HG02571 (cell line): ENCODE results near the gene PGM1.

ENCODE experiments used
- ATAC-seq: cut with Tn5 transposase; IDR thresholded peaks from one replicate; pipeline ENCODE4 v1.9.1; 2021; ENCODE audit warnings: mild to moderate bottlenecking, moderate library complexity; ENCODE audit not compliant: unreplicated experiment

The PGM1 gene

GRCh38 chr1:63600248-63600647 lies 7.0 kb downstream of the PGM1 start:
- ATAC-seq = no peak

DNA sequence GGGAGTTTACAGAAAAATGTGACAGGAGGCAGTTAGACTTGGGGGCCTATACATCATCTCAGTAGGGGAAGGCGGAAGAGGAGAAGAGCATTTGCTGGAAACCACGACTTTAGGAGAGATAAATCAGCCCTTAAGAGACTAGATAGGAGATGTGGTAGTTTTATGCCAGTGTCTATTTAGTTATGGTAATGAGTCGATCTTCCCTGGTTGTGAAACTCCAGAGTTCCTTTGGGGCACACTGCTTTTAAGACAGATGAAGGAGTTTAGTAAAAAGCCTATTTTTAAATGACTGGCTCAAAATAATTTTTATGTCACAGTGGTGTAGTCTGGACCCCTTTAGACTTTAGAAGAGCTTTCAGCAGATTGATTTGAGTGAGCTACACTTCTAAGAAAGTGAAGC lies 7.8 kb downstream of the PGM1 start:
- ATAC-seq = no peak

GRCh38 chr1:63601463-63601862 lies 8.3 kb downstream of the PGM1 start:
- no peak for ATAC-seq

GRCh38 chr1:63601912-63602311 lies 8.7 kb downstream of the PGM1 start:
- no peak for ATAC-seq

DNA sequence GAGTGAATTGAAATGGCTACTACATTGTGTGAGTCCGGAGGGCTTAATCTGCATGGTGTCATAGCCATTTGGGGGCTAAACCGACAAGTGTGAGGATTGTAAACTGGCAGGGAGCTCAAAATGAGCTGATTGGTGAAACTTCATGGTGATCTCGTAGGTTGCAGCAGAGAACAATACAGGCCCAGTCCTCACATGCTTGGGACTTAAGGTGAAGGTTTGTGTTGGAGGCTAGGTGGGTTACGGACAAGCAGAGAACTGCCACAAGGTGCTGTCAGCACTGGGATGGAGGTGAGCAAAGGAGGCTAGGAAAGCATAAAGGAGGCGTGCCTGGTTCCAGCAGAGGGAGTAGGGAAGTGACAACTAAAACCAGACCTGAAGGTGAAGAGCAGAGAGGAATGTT lies 9.4 kb downstream of the PGM1 start:
- no peak for ATAC-seq

GRCh38 chr1:63603810-63604209 lies 10.6 kb downstream of the PGM1 start:
- ATAC-seq = no peak

DNA sequence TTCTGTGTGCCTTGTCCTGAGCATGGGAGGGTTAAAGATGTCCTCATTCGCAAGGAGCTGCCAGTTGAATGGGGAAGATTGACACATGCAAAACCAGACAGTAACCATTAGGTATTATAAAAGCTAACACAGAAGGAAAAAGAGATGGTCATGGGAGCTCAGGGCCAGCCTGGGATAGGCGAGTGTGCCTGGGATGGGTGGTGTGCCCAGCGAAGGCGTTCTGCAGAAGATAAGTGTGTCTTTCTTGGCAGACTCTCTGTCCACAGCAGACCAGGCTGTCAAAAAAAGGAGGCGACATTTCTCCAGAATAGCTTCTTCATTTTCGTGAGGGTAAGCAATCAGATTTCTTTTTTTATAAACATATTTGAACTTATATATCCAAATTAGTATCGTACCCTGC lies 14.1 kb downstream of the PGM1 start:
- no peak for ATAC-seq

DNA sequence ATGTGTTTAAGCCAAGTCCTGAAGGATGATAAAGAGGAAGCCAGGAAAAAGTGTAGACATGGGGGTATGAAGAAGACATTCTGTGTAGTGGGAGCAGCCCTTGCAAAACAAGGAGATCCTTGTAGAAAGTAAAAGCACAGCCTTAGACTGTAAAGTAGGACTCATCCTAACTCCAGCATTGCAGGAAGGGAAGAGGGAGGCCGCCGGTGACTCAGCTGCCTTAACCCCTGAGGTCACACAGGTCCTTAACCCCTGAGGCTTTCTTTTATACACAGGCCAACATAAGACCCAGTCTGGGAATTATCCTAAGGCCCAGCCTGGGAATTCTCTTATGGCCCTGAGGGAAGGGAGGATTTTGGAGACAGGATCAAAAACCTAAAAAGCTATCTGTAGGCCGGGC lies 18.0 kb downstream of the PGM1 start:
- ATAC-seq = no peak

DNA sequence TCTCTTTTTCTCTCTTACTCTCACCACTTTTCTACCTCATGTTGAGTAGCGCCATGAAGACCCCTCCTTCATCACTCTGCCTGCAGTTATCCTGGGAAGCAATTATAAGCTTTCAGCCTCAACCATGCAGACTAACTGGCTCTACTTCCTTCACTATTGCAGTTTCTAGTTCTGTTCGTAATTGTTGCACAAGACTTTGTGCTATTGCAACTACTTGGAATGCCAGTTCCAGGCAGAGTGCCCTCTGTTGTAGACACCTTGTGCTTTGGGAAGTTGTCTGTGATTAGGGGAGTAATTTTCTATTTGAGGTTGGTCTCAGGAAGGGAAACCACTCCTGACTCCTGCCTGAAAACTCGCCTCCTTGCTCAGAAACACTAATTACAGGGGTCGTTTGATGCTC lies 19.4 kb downstream of the PGM1 start:
- ATAC-seq = no peak

GRCh38 chr1:63612971-63613370 lies 19.8 kb downstream of the PGM1 start:
- no peak for ATAC-seq

GRCh38 chr1:63615768-63616420 lies 22.7 kb downstream of the PGM1 start:
- no peak for ATAC-seq

GRCh38 chr1:63617450-63617849 lies 24.2 kb downstream of the PGM1 start:
- ATAC-seq = no peak

DNA sequence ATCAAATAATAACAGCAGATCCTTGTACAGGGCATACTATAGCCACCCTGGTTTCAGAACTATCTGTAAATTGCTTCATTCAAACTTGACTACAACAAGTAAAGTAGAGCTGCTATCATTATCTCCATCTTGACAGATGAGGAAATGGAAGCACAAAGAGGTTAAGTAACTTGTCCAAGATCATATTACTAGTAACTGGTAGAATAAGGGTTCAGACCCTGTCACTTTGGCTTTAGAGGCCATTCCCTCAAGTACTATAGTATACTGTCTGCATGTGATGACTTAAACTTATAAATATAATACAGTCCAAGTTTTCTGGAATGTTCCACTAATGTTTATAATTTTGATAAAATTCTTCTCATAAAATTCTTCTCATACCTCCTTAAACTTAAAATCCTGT lies 24.8 kb downstream of the PGM1 start:
- no peak for ATAC-seq

DNA sequence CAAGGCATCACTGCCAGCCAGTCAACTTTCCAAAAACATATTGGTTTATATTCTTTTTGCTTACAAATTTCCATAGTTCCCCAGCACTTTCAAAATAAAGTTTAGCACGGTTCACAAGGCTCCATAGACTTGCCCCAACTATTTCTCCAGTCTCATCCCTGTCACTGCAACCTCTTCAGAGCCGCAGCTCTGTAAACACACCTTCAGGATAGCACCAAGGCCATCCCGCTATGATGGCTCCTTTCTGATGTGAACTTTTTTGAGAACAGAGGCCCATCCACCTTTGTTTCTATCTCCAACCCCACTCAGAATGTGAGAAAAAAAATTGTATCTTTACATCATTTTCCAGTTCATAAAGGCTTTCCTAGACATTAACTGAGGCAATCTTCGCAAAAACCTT lies 26.3 kb downstream of the PGM1 start:
- no peak for ATAC-seq

DNA sequence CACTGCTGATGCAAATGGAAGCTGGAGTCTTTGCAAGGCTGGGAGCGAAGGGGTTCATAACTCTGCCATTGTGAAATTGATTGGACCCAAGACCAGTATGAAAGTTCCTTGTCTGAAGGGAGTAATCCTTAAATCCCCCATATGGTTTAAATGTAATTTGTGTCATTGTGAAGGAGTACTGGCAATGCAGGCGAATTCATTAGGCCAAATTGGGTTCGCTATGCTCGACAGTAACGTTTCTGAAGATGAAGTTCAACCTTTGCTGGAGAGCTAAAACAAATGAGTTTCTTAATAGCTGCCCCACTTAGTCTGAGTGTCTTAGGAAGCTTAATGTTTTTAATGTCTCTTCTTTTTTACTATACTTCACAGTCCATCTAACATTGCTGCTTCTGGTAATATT lies 27.5 kb downstream of the PGM1 start:
- ATAC-seq = no peak

GRCh38 chr1:63621075-63621474 lies 27.9 kb downstream of the PGM1 start:
- ATAC-seq = no peak

GRCh38 chr1:63621698-63622097 lies 28.5 kb downstream of the PGM1 start:
- ATAC-seq = no peak

DNA sequence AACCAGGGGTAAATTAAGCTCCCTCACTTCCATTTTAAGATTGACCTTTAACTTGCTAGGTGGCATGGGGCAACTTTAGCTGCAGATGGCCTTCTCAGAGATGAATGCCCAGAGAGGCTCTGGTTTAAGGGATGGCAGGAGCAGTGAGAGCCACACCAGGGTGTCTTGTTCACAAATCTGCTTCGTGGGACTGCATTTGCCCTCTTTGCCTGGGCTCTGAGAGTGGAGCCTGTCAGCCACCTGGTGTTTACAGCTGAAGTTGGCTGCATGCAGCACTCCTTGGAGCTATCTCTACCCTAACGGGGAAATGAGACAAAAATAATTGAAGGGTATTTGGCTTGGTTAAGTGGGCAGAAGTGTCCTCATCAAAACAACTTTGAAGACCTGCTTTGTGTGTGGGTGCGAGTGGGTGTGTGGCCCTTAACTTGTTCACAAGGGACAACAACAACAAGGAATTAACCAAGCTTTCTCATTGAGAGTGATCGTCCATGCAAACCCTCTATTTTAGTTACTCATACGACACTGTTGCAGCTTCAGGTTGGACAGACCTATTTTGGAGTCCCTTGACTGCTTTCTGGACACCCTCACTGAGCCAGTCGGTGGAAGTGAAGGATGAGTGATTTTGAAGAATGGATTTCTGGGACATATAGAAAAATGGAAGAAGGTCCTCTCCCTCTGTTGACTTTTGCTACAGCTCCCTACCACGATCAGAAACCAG lies 29.8 kb downstream of the PGM1 start:
- no peak for ATAC-seq

DNA sequence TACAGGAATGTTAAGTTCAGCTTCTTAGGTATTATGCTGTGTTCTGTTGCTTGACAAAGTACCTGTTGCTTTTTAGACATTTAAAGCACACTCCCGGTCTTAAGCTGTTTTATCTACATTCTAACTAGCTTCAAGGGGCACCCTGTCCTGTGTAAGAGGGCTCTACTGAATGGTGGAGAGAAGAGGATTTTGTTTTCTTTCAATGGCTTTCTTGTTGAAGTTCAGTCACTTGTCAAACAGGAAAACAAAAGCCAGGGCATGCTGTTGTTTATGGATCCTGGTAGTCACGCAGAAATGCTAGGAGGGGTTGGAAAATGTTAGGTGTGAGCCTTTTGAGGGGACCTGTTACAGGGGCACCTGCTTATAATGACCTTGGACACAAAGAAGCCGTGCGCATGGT lies 30.7 kb downstream of the PGM1 start:
- ATAC-seq = no peak

DNA sequence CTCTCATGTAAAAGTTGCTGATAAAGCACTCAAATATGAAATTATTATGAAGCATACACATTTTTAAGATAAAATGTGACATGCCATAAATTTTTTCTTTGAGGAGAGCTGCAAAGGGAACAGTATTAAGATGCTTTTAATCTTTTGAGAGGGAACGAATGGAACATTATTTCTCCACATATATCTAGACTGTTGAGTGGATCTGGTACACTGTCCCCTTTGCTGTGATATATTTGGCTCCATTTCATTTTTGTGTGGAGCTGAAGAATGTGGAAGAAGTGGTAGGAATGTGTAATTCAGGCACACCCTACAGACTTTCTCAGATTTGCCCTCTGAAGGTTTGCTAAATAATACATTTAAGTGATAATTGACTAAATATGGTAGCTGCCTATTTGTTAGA lies 31.7 kb downstream of the PGM1 start:
- no peak for ATAC-seq

GRCh38 chr1:63626222-63626621 lies 33.0 kb downstream of the PGM1 start:
- no peak for ATAC-seq

DNA sequence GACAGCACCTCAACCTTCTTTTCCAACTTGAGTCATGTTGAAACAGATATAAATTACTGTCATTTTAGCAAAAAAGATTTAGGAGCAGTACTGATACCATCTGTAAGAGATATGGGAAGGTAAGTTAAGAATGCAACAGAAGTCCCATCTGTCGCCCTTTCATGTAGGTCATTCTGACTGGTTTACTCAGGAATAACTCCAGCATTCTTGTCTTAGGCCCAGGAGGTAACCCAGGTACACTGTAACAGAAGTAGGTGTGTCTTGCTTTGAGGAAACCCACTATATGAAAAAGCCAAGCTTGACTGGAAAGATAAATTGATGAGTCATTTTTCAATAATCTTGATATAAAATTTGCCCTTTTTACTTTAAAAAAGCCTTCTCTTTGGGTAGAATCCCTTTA lies 35.4 kb downstream of the PGM1 start:
- no peak for ATAC-seq

GRCh38 chr1:63630238-63630637 lies 37.0 kb downstream of the PGM1 start:
- ATAC-seq = no peak
